OCI-LY1 (cell line): ENCODE data around the gene P2RY8.

Source experiments
- H2AFZ ChIP-seq: fragments of 200-600 bp; sonication (generic), shearing (Covaris generic); 2 replicates; pipeline ENCODE4 v1.6.0; 2014; ENCODE audit warnings: antibody characterized with exemption, mild to moderate bottlenecking, low read length
- H3F3A ChIP-seq: fragments of 200-600 bp; sonication (generic), shearing (Covaris generic); 2 replicates; pipeline ENCODE4 v1.6.0; 2014; ENCODE audit warnings: mild to moderate bottlenecking, antibody characterized with exemption, low read length, moderate library complexity; ENCODE audit not compliant: insufficient read depth
- H3K27ac ChIP-seq: fragments of 200-600 bp; sonication (generic); 2 replicates; pipeline ENCODE4 v1.5.1; 2014; ENCODE audit warnings: low read length, mixed run types, mild to moderate bottlenecking, low read depth; ENCODE audit not compliant: poor library complexity, severe bottlenecking
- H3K27me3 ChIP-seq: fragments of 200-600 bp; sonication (generic); 2 replicates; pipeline ENCODE4 v1.6.0; 2014; ENCODE audit warnings: antibody characterized with exemption, mild to moderate bottlenecking, low read length, moderate library complexity; ENCODE audit not compliant: insufficient read depth
- H3K36me3 ChIP-seq: fragments of 200-600 bp; sonication (generic); 2 replicates; pipeline ENCODE4 v1.6.1; 2014; ENCODE audit warnings: mild to moderate bottlenecking, antibody characterized with exemption, low read length, moderate library complexity, mixed read lengths; ENCODE audit not compliant: insufficient read depth
- H3K4me1 ChIP-seq: fragments of 200-600 bp; sonication (generic); 2 replicates; pipeline ENCODE4 v1.5.1; 2014; ENCODE audit warnings: mild to moderate bottlenecking, low read length, moderate library complexity; ENCODE audit not compliant: insufficient read depth, severe bottlenecking
- H3K4me2 ChIP-seq: fragments of 200-600 bp; sonication (generic), shearing (Covaris generic); 2 replicates; pipeline ENCODE4 v1.6.1; 2014; ENCODE audit warnings: low read length
- H3K4me3 ChIP-seq: fragments of 200-600 bp; sonication (generic); 2 replicates; pipeline ENCODE4 v1.5.1; 2014; ENCODE audit warnings: low read length, low read depth, mild to moderate bottlenecking, mixed read lengths; ENCODE audit not compliant: poor library complexity, severe bottlenecking
- H3K79me2 ChIP-seq: fragments of 200-600 bp; shearing (Covaris generic); 2 replicates; pipeline ENCODE4 v1.6.1; 2016; ENCODE audit warnings: mixed run types, low read length, mixed read lengths; ENCODE audit not compliant: insufficient read depth
- H3K9ac ChIP-seq: fragments of 200-600 bp; sonication (generic), shearing (Covaris generic); 2 replicates; pipeline ENCODE4 v1.6.1; 2014; ENCODE audit warnings: mild to moderate bottlenecking, low read length, mixed read lengths
- H3K9me2 ChIP-seq: fragments of 200-600 bp; sonication (generic), shearing (Covaris generic); 2 replicates; pipeline ENCODE4 v1.6.1; 2014; ENCODE audit warnings: low read depth, mild to moderate bottlenecking, low read length, mixed read lengths
- H3K9me3 ChIP-seq: fragments of 200-600 bp; shearing (Covaris generic); 2 replicates; pipeline ENCODE4 v1.6.1; 2014; ENCODE audit warnings: low read length, mixed read lengths
- H4K20me1 ChIP-seq: fragments of 200-600 bp; sonication (generic), shearing (Covaris generic); 2 replicates; pipeline ENCODE4 v1.6.0; 2016; ENCODE audit warnings: mild to moderate bottlenecking, low read length; ENCODE audit not compliant: insufficient read depth
- EZH2 ChIP-seq: fragments of 200-600 bp; sonication (generic), shearing (Covaris generic); IDR thresholded peaks from 2 replicates; pipeline ENCODE4 v1.8.0; 2017; ENCODE audit warnings: borderline replicate concordance, mixed run types, mild to moderate bottlenecking, antibody characterized with exemption, low read length, moderate library complexity, mixed read lengths
- TF ChIP-seq, protein P1 (sequence below): fragments of 200-600 bp; sonication (generic), shearing (Covaris generic); IDR thresholded peaks from 2 replicates; pipeline ENCODE4 v1.5.1; 2017; ENCODE audit warnings: mild to moderate bottlenecking, antibody characterized with exemption, low read length, moderate library complexity, mixed read lengths

P2RY8 gene

DNA sequence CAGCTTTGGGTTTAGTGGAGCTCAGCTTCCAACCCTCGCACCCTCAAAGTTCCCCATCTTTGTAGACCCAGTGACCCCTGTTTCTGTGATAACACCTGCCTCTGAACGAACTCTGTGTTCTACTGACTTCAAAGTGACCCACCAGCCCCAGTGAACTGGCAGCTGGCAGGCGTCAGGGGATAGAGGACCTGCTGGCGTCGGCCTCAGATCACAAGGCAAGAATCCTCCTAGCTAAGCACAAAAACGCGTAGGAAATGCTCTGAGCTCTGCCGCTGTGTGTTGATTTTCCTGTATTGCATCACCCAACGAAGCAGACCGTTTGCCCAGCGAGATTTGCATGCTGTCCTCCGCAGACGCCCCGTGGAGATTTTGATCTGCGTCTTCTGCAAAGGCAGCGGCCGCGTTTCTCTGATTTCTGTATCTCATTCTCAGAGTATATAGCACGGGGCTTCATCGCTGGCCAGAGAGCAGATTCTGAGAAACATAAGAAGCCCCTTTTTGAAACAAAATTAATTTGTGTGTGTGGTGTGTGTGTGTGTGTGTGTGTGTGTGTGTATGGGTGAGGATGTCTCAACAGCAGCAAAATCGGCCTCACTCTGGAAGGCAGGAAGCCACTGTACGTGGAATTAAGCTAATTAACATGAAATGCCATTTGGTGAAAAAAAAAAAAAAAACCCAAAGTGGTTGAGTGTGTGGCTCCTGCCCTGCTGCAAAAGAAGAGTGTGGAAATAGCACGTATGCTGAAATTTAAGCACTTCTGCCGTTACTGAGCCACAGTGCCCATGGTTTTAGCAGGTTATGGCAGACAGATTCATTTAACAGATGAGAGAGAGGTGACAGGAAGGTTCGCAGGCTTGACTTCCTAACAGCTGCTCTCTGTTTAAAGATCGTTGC is 55.1 kb downstream of the P2RY8 start:
- H3K9me3 ChIP-seq, result no peaks in the 10 kb centered on the region; the same call in 1 of the 2 replicates
- H3K79me2 ChIP-seq, result peaks cover 36% of the 10 kb centered on the region
- no peak overlapping the region for H2AFZ ChIP-seq
- peaks cover 63% of the 10 kb centered on the region for H3K36me3 ChIP-seq
- peak overlapping the region; percentile 53 for H3K4me2 ChIP-seq
- peak overlapping the region; percentile 97 for H3K27ac ChIP-seq
- H3K9me2 ChIP-seq, result no peaks in the 10 kb centered on the region
- no peaks in the 10 kb centered on the region for H3K27me3 ChIP-seq
- peak overlapping the region; percentile 37 for H3K4me3 ChIP-seq
- TF ChIP-seq, protein P1, sequence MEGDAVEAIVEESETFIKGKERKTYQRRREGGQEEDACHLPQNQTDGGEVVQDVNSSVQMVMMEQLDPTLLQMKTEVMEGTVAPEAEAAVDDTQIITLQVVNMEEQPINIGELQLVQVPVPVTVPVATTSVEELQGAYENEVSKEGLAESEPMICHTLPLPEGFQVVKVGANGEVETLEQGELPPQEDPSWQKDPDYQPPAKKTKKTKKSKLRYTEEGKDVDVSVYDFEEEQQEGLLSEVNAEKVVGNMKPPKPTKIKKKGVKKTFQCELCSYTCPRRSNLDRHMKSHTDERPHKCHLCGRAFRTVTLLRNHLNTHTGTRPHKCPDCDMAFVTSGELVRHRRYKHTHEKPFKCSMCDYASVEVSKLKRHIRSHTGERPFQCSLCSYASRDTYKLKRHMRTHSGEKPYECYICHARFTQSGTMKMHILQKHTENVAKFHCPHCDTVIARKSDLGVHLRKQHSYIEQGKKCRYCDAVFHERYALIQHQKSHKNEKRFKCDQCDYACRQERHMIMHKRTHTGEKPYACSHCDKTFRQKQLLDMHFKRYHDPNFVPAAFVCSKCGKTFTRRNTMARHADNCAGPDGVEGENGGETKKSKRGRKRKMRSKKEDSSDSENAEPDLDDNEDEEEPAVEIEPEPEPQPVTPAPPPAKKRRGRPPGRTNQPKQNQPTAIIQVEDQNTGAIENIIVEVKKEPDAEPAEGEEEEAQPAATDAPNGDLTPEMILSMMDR, result no peak
- TF ChIP-seq EZH2, result no peak
- H3F3A ChIP-seq, result peaks cover 4% of the 10 kb centered on the region; the same call in 1 of the 2 replicates
- peak overlapping the region; percentile 71 for H3K9ac ChIP-seq
- no peaks in the 10 kb centered on the region for H4K20me1 ChIP-seq
- H3K4me1 ChIP-seq, result peaks cover 74% of the 10 kb centered on the region

DNA sequence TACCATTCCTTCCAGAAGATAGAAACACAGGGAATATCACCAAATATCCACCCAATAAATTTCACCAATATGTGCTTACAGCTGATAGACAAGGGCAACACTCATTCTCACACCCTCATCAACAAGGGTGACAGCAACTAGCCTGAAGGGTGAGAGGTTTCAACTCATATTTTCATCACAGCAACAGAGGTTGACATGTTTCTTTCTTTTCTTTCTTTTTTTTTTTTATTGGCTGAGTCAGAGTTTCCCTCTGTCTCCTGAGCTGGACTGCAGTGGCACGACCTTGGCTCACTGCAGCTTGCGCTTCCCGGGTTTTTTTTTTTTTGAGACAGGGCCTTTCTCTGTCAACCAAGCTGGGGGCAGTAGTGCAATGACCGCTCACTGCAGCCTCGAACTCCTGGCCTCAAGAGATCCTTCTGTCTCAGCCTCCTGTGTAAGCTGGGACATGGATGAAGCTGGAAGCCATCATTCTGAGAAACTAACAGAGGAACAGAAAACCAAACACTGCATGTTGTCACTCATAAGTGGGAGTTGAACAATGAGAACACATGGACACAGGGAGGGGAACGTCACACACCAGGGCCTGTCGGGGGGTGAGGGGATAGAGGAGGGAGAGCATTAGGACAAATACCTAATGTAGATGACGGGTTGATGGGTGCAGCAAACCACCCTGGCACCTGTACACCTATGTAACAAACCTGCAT is 56.8 kb downstream of the P2RY8 start:
- peaks cover 4% of the 10 kb centered on the region; the same call in 1 of the 2 replicates for H3F3A ChIP-seq
- H3K36me3 ChIP-seq, result peaks cover 64% of the 10 kb centered on the region
- no peaks in the 10 kb centered on the region for H3K9me2 ChIP-seq
- no peaks in the 10 kb centered on the region for H3K27me3 ChIP-seq
- H3K4me2 ChIP-seq, result peak overlapping the region; percentile 13; the same call in 1 of the 2 replicates
- H3K9ac ChIP-seq, result peak overlapping the region; percentile 34
- TF ChIP-seq EZH2, result no peak
- TF ChIP-seq, protein P1, result no peak
- no peaks in the 10 kb centered on the region; the same call in 1 of the 2 replicates for H3K9me3 ChIP-seq
- peak overlapping the region; percentile 97 for H3K27ac ChIP-seq
- H3K4me3 ChIP-seq, result no peak overlapping the region
- H3K79me2 ChIP-seq, result peaks cover 31% of the 10 kb centered on the region
- H2AFZ ChIP-seq, result no peak overlapping the region
- H3K4me1 ChIP-seq, result peaks cover 70% of the 10 kb centered on the region
- no peaks in the 10 kb centered on the region for H4K20me1 ChIP-seq

DNA sequence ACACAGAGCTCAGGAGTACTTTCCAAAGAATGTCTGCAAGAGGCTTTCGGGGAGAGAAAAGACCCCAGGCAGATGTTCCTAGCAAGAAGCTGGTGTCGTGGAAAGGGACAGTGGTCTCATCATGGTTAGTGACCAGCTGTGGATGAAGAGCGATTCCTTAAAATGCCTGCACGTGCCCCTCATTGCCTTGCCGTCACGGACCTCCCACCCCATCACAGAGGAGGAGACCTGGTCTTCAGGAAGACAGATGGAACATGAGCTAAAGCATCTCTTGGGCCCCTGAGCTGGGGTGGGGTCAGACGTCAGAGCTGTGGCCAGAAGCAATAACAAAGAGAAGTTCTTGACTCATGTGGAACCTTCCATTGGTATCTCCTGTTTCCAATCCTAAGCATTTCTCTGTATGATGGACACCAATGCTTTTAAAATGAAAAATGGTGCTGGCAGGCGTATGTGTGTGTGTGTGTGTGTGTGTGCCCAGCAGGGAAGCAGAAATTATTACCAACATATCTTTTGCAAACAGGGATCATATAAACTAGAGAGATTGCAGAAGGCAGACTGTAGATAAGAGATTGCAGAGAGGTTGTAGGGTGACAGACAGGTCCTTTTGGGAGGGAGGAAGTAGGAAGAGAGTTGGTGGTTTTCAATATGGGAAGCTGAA is 59.1 kb downstream of the P2RY8 start:
- H3K4me2 ChIP-seq, result no peak overlapping the region
- H4K20me1 ChIP-seq, result no peaks in the 10 kb centered on the region
- H3K4me1 ChIP-seq, result peaks cover 47% of the 10 kb centered on the region
- H3K36me3 ChIP-seq, result peaks cover 63% of the 10 kb centered on the region
- no peaks in the 10 kb centered on the region for H3F3A ChIP-seq
- no peak overlapping the region for H3K9ac ChIP-seq
- no peaks in the 10 kb centered on the region for H3K9me2 ChIP-seq
- H3K4me3 ChIP-seq, result no peak overlapping the region
- peaks cover 31% of the 10 kb centered on the region for H3K79me2 ChIP-seq
- no peak overlapping the region for H2AFZ ChIP-seq
- H3K27ac ChIP-seq, result peak overlapping the region; percentile 97
- TF ChIP-seq EZH2, result no peak
- TF ChIP-seq, protein P1, result no peak
- H3K9me3 ChIP-seq, result no peaks in the 10 kb centered on the region; the same call in 1 of the 2 replicates
- no peaks in the 10 kb centered on the region for H3K27me3 ChIP-seq
